ENCODE measurements around the gene SAPCD2.

GRCh38 chr9:137018761-137019559 lies 51.4 kb downstream of the SAPCD2 start:
- no peak for TF ChIP-seq CTCF (IDR thresholded peaks at IDR 0.05)
- no peak for TF ChIP-seq POLR2A (IDR thresholded peaks at IDR 0.05)

Data from uterus (tissue), 2 donors.